Kidney epithelial cell (primary cell): ENCODE measurements around the gene DENND5B. TPM values are rescaled to one million over a fixed set of nuclear protein-coding genes. Genes with fewer than 3 reads are reported as not detected.

Source experiments
- DNase-seq: peaks from one replicate; pipeline ENCODE4 v3.0.0-alpha.2; 2010; ENCODE audit warnings: low read depth
- H3K27me3 ChIP-seq: 2 replicates; pipeline ENCODE4 v1.6.0; 2011; ENCODE audit warnings: low read length; ENCODE audit not compliant: control insufficient read depth, insufficient read depth
- H3K36me3 ChIP-seq: 2 replicates; pipeline ENCODE4 v1.5.1; 2011; ENCODE audit warnings: low read length; ENCODE audit not compliant: control insufficient read depth, insufficient read depth
- H3K4me3 ChIP-seq: 2 replicates; pipeline ENCODE4 v1.5.1; 2011; ENCODE audit warnings: low read depth, mild to moderate bottlenecking, control low read depth, low read length
- CTCF ChIP-seq: IDR thresholded peaks from 2 replicates; pipeline ENCODE4 v1.5.1; 2011; ENCODE audit warnings: mild to moderate bottlenecking, moderate library complexity, low read length, control low read depth, inconsistent platforms; ENCODE audit not compliant: insufficient read depth, poor library complexity, severe bottlenecking
- total RNA-seq: library from RNA; depleted of rRNA; stranded (reverse); fragments of >200 nt; gene quantifications from 2 replicates; pipeline ENCODE4 v1.2.3, GENCODE V29; 2015

The DENND5B gene
- 7.6 and 7.9 TPM in 2 replicates for total RNA-seq

- Histone ChIP-seq H3K36me3 (no peaks in the 10 kb centered on the region), H3K4me3 (peak within 1 kb of the TSS; percentile 75), H3K27me3 (no peaks in the 10 kb centered on the region)
- no peak for DNase-seq
- no peak for TF ChIP-seq CTCF
These were observed at the start of gene DENND5B for GRCh38 chr12:31590642-31591379. Gene DENND5B, minus strand, starts transcription at chr12:31591136. Its CDS starts 304 bp downstream, at chr12:31590832.

- no peak for TF ChIP-seq CTCF
- Histone ChIP-seq H3K4me3 (no peak overlapping the region), H3K36me3 (no peaks in the 10 kb centered on the region), H3K27me3 (no peaks in the 10 kb centered on the region)
- no peak for DNase-seq
These were observed 43.7 kb upstream of the DENND5B start for GRCh38 chr12:31634620-31635019.

GRCh38 chr12:31633464-31633863 lies 42.5 kb upstream of the DENND5B start:
- DNase-seq, result no peak
- TF ChIP-seq CTCF, result no peak
- Histone ChIP-seq H3K27me3 (no peaks in the 10 kb centered on the region), H3K36me3 (no peaks in the 10 kb centered on the region), H3K4me3 (no peak overlapping the region)

GRCh38 chr12:31631809-31632208 lies 40.9 kb upstream of the DENND5B start:
- TF ChIP-seq CTCF, result no peak
- no peaks in the 10 kb centered on the region for H3K27me3 ChIP-seq

DNA sequence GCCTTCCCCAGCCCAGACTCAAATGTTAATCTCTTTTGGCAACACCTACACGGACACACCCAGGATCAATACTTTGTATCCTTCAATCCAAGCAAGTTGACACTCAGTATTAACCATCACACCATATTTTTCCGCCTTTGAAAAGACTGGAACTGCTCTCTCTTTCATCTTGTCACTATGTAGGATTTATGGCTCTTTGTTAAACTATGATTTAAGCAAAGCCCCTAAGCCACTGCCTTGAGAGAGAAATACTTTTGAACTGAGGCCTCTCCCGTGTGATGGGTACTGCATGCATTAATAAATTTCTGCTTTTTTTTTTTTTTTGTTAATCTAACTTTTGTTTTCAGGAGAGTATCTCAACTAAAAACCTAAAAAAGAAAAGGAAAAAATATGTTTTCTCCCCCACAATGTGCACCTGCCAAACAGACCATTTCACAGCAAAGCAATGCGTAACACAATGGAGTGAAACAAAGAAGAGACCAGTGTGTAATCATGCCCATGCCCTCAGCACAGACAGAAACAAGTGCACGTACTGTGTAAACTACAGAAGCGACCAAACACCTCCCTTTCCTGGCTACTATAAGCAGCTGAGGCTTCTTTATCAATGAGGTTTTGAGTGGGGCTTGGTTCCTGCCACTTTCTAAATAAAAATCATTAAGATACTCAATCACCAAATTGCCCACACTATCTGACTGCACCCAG lies 40.2 kb upstream of the DENND5B start:
- H3K27me3 ChIP-seq, result no peaks in the 10 kb centered on the region

More at GRCh38 chr12:31631809-31632208, 40.9 kb upstream of the DENND5B start:
- Histone ChIP-seq H3K36me3 (no peaks in the 10 kb centered on the region), H3K4me3 (no peak overlapping the region)
- no peak for DNase-seq

More for the DNA sequence above, 40.2 kb upstream of the DENND5B start:
- Histone ChIP-seq H3K36me3 (no peaks in the 10 kb centered on the region), H3K4me3 (no peak overlapping the region)
- no peak for DNase-seq
- TF ChIP-seq CTCF, result no peak
